ENCODE results near the gene DUSP8. TPM values are rescaled to one million over a fixed set of nuclear protein-coding genes. Genes with fewer than 3 reads are reported as not detected.

Gene DUSP8
- polyA plus RNA-seq, 1 donor from 2014 or later = 1.2 TPM

- Mint-ChIP-seq H3K27me3 (peaks cover 28% of the 10 kb centered on the region), H3K36me3 (no peaks in the 10 kb centered on the region), H3K27ac (peak overlapping the region in 1 of 3 donors; percentile 43), H3K4me1 (peaks cover 0 to 1% (median 0%) of the 10 kb centered on the region in 3 donors), H3K9me3 (no peaks in the 10 kb centered on the region), H3K4me3 (peak overlapping the region in 1 of 4 donors; percentile 33)
These were observed 27.5 kb downstream of the DUSP8 start for GRCh38 chr11:1544536-1544935.

GRCh38 chr11:1543606-1544263 is 28.3 kb downstream of the DUSP8 start:
- Mint-ChIP-seq H3K27ac (no peak overlapping the region), H3K4me3 (no peak overlapping the region), H3K27me3 (peaks cover 28% of the 10 kb centered on the region), H3K9me3 (no peaks in the 10 kb centered on the region), H3K36me3 (no peaks in the 10 kb centered on the region), H3K4me1 (no peaks in the 10 kb centered on the region)

DNA sequence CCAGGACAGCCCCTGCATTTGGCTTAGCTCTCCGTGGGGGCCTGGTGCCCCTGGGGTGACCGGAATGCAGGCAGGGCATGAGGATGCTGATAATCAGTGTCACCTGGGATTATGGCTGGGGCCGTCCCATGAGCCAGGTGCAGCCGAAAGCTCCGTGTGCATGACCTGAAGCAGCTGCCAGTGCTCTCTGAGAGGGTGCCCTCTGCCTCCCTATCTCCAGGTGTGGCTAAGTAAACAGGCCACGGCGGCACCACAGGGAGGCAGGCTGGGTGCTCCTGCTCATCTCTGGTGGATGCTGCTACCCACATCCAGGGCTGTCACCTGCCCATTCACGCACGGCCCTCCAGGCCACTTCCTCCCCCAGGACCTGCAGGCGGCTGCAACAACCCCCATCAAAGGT is 29.8 kb downstream of the DUSP8 start:
- H3K4me1 Mint-ChIP-seq = peaks cover 0 to under 1% (median 0%) of the 10 kb centered on the region in 3 donors
- H3K27ac Mint-ChIP-seq = no peak overlapping the region
- H3K9me3 Mint-ChIP-seq = peaks cover 0 to 1% (median 0%) of the 10 kb centered on the region in 3 donors
- H3K36me3 Mint-ChIP-seq = no peaks in the 10 kb centered on the region
- peaks cover 29% of the 10 kb centered on the region for H3K27me3 Mint-ChIP-seq
- no peak overlapping the region for H3K4me3 Mint-ChIP-seq

DNA sequence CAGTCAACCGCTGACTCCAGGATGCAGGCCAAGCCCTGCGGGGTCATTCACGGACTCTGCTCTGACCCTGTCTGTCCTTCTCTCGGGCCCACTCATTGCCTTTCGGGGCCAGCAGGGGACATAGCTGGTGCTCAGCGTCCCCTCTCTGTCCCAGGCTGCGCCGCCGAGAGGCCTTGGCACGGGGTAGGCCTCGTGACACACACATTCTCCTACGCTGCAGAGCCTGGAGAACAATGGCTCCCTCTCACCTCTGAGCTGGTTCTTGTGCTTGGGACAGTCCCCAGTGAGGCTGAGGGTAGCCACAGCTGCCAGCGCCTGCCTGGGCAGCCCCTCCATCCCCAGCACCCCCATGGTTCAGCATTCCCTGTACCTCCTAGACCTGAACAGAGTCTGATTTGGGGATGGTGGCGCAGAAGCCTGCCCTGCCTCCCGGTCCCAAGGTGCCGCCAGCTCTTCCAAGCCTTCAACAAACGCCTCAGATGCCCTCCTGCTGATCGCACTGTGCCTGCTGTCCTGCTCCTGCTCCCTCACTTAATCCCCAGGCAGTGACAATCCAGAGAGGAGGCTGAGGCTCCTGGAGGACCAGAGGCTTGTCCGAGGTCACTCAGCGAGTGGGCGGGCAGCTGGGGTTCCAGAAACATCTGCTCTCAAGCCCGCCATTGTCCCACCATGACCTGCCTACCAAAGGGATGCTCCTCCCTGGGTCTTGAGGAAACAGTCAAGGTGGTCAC is 30.4 kb downstream of the DUSP8 start:
- no peak overlapping the region for H3K4me3 Mint-ChIP-seq
- H3K36me3 Mint-ChIP-seq = no peaks in the 10 kb centered on the region
- H3K27ac Mint-ChIP-seq = peak overlapping the region in 1 of 3 donors; percentile 67
- H3K9me3 Mint-ChIP-seq = peaks cover 0 to 1% (median 0%) of the 10 kb centered on the region in 3 donors
- H3K27me3 Mint-ChIP-seq = peaks cover 29% of the 10 kb centered on the region
- H3K4me1 Mint-ChIP-seq = peaks cover 0 to 1% (median 0%) of the 10 kb centered on the region in 3 donors

DNA sequence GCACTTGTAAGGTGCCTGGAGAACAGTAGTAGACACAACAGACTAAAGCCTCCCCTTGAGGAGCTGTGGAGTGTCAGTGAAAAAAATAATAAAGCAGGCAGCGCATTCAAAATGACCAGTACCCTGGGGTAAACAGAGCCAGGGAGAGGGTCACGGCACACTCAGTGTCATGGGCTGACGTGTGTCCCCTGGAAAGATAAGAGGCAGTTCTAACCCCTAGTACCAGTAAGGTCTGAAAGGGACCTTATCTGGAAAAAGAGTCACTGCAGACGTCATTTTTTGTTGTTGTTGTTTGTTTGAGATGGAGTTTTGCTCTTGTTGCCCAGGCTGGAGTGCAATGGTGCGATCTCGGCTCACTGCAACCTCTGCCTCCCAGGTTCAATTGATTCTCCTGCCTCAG is 32.0 kb downstream of the DUSP8 start:
- Mint-ChIP-seq H3K9me3 (peaks cover 0 to 1% (median 0%) of the 10 kb centered on the region in 3 donors), H3K27ac (no peak overlapping the region), H3K4me3 (peak overlapping the region in 1 of 4 donors; percentile 48), H3K27me3 (peaks cover 23% of the 10 kb centered on the region), H3K4me1 (peaks cover 0 to 5% (median 3%) of the 10 kb centered on the region in 3 donors), H3K36me3 (no peaks in the 10 kb centered on the region)

DNA sequence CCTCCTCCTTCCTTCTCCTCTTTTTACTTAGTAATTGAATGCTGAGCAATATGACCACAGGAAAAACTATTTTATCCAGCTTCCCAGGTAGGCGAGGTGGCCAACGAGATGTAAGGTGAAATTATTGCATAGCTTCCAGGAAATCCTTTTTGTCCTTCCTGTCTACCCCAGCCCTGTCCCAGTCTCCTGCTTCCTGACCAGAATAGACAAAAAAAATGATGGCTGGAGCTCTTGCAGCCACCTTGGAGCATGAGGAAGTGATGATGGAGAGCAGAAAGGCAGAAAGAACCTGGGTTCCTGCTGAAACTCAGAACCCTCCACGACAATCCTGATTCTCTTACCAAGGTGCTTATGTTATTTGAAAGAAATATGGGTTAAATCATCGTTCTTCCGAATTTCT is 33.9 kb downstream of the DUSP8 start:
- Mint-ChIP-seq H3K4me3 (peak overlapping the region in 1 of 4 donors; percentile 47), H3K9me3 (peaks cover 0 to 1% (median 0%) of the 10 kb centered on the region in 3 donors), H3K4me1 (peaks cover under 1 to 9% (median 5%) of the 10 kb centered on the region in 3 donors), H3K27me3 (peaks cover 16% of the 10 kb centered on the region), H3K36me3 (no peaks in the 10 kb centered on the region), H3K27ac (peak overlapping the region in 1 of 3 donors; percentile 59)

- no peak overlapping the region for H3K27ac Mint-ChIP-seq
- peaks cover 16% of the 10 kb centered on the region for H3K27me3 Mint-ChIP-seq
- H3K4me1 Mint-ChIP-seq = peaks cover 5 to 15% (median 5%) of the 10 kb centered on the region in 3 donors
- peaks cover 0 to 1% (median 0%) of the 10 kb centered on the region in 3 donors for H3K9me3 Mint-ChIP-seq
- H3K36me3 Mint-ChIP-seq = no peaks in the 10 kb centered on the region
- peak overlapping the region in 1 of 4 donors; percentile 67 for H3K4me3 Mint-ChIP-seq
These were observed 35.8 kb downstream of the DUSP8 start for GRCh38 chr11:1536065-1536843.

GRCh38 chr11:1534682-1535081 is 37.4 kb downstream of the DUSP8 start:
- no peak overlapping the region for H3K4me3 Mint-ChIP-seq
- peaks cover 5 to 17% (median 5%) of the 10 kb centered on the region in 3 donors for H3K4me1 Mint-ChIP-seq
- H3K36me3 Mint-ChIP-seq = no peaks in the 10 kb centered on the region
- H3K27ac Mint-ChIP-seq = no peak overlapping the region
- H3K9me3 Mint-ChIP-seq = peaks cover 0 to 1% (median 0%) of the 10 kb centered on the region in 3 donors
- H3K27me3 Mint-ChIP-seq = peaks cover 11% of the 10 kb centered on the region

GRCh38 chr11:1534171-1534570 is 37.9 kb downstream of the DUSP8 start:
- no peak overlapping the region for H3K27ac Mint-ChIP-seq
- peaks cover 5 to 17% (median 5%) of the 10 kb centered on the region in 3 donors for H3K4me1 Mint-ChIP-seq
- H3K36me3 Mint-ChIP-seq = no peaks in the 10 kb centered on the region
- H3K27me3 Mint-ChIP-seq = peaks cover 9% of the 10 kb centered on the region
- H3K9me3 Mint-ChIP-seq = peaks cover 0 to 1% (median 0%) of the 10 kb centered on the region in 3 donors
- H3K4me3 Mint-ChIP-seq = no peak overlapping the region

GRCh38 chr11:1533342-1533725 is 38.7 kb downstream of the DUSP8 start:
- peaks cover 5 to 17% (median 7%) of the 10 kb centered on the region in 3 donors for H3K4me1 Mint-ChIP-seq
- peak overlapping the region in 1 of 4 donors; percentile 17 for H3K4me3 Mint-ChIP-seq
- peaks cover 7% of the 10 kb centered on the region for H3K27me3 Mint-ChIP-seq
- peaks cover under 1% of the 10 kb centered on the region for H3K36me3 Mint-ChIP-seq
- no peaks in the 10 kb centered on the region for H3K9me3 Mint-ChIP-seq
- no peak overlapping the region for H3K27ac Mint-ChIP-seq

DNA sequence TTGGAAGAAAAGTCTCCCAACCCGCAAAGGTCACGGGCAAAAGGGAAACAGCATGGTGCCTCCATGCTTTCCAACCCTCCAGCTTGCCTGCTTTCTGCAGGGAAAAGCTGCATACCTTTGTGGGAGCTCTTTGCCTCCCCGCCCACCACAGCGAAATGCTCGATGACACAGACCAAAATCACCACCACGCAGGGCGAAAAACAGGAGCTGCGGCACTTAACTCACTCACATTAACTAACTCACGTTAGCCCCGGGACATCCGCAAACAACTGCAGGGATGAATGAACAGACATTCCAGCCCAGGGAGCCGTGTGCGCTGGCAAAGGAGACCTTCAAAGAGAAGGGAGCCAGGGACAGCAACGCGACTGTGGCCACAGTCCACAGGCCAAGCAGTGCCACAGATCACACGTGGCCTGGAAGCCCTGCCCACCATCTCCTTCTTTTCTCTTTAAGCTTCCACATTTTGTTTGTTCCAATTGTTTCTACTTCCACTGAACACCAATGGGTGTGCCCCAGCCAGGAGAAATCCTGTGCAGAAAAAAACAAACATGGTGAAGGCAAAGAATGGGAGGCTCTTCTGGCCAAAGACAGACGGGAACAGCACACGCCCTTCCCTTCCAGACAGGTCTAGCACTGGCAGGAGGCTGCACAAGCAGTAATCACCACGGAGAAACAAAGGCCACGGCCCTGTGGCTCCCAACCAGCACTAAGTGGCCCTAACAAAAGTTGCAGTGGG is 39.3 kb downstream of the DUSP8 start:
- Mint-ChIP-seq H3K27me3 (peaks cover 2% of the 10 kb centered on the region), H3K36me3 (peaks cover 1% of the 10 kb centered on the region), H3K9me3 (no peaks in the 10 kb centered on the region), H3K4me1 (peaks cover 9 to 17% (median 10%) of the 10 kb centered on the region in 3 donors), H3K4me3 (peak overlapping the region in 1 of 4 donors; percentile 17), H3K27ac (no peak overlapping the region)

GRCh38 chr11:1532014-1532586 is 40.0 kb downstream of the DUSP8 start:
- H3K27me3 Mint-ChIP-seq = no peaks in the 10 kb centered on the region
- H3K9me3 Mint-ChIP-seq = no peaks in the 10 kb centered on the region
- no peak overlapping the region for H3K4me3 Mint-ChIP-seq
- H3K27ac Mint-ChIP-seq = peak overlapping the region in 1 of 3 donors; percentile 73
- peaks cover 1% of the 10 kb centered on the region for H3K36me3 Mint-ChIP-seq
- peaks cover 9 to 16% (median 10%) of the 10 kb centered on the region in 3 donors for H3K4me1 Mint-ChIP-seq

- no peaks in the 10 kb centered on the region for H3K27me3 Mint-ChIP-seq
- peak overlapping the region in 1 of 4 donors; percentile 26 for H3K4me3 Mint-ChIP-seq
- peaks cover 10 to 16% (median 10%) of the 10 kb centered on the region in 3 donors for H3K4me1 Mint-ChIP-seq
- H3K27ac Mint-ChIP-seq = peak overlapping the region in 2 of 3 donors; percentile 51 to 73
- peaks cover 1% of the 10 kb centered on the region for H3K36me3 Mint-ChIP-seq
- H3K9me3 Mint-ChIP-seq = no peaks in the 10 kb centered on the region
These were observed 40.5 kb downstream of the DUSP8 start for GRCh38 chr11:1531449-1532013.

All from IgD-negative memory B cell (primary cell).